HS-5 (cell line): ENCODE results near the gene FRS3.

ENCODE experiments used
- DNase-seq: peaks from one replicate; pipeline ENCODE4 v3.0.0-alpha.2; 2012; ENCODE audit warnings: low read depth

The FRS3 gene

GRCh38 chr6:41790045-41790444 lies 10.3 kb upstream of the FRS3 start:
- DNase-seq: no peak

- no peak for DNase-seq
Observed at GRCh38 chr6:41789390-41789724, 9.7 kb upstream of the FRS3 start.

DNA sequence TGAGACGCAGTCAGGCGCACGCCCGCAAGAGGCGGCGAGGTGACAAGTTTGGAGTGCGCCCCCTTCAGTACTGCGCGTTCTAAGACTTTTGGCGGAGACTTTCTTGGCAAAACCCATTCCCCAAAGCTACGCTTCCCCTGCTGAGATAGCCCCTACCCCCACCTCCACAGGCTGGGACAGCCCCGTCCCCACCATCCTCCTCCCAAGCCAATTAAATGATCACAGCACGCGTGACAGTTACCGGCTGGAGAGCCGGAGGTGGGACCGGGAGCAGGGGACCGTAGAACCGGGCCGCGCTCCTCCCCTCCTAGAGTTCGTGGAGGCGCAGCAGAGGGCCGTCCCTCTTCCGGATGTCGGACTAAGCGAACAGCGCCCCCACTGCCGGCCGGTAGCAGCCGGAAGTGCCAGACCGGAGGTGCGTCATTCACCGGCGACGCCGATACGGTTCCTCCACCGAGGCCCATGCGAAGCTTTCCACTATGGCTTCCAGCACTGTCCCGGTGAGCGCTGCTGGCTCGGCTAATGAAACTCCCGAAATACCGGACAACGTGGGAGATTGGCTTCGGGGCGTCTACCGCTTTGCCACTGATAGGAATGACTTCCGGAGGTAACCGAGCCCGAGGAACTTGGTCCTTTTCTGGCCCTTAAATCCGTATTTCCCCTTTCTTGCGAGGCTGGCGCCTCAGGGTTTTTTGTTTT lies 7.7 kb upstream of the FRS3 start, which contains the start of gene TOMM6:
TOMM6 (plus strand) TSS at position 476 of the 699 bp plus-strand sequence; CDS start at position 480, 4 bp downstream.
- peak; percentile 80 for DNase-seq

DNA sequence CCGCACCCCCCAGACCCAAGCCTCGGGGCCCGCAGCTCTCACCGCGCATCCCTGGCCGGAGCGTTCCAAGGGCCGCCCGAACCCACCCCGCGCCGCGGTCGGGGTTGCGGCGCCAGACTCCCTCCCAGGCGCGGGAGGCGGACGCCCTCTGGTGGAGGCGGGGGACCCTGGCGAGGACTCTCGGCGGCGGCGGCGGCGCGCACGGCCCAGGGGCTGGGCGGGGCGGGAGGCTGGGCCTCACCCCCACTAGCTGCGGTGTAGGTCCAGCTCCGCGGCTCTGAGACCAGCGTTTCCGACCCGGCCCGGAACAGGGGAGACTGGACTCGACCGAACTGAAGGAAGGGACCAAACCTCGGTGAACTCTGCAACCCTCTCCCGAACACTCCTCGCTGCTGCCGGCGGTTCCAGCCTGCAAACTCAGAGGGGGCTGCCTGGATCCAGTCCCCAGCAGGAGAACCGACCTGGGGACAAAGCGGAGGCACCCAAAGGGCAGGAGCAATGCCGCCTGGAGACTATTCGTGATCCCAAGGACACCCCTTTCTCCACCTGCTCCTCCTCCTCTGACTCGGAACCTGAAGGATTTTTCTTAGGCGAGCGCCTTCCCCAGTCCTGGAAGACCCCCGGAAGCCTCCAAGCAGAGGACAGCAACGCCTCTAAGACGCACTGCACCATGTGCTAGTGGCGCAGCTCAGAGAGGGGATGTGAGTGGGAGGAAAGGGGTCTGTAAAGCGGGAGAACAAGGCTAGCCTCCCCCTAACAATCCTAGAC lies 6.9 kb upstream of the FRS3 start:
- DNase-seq: peak; percentile 13

- no peak for DNase-seq
Observed at GRCh38 chr6:41785689-41786450, 6.2 kb upstream of the FRS3 start.

- no peak for DNase-seq
Observed at GRCh38 chr6:41785254-41785653, 5.6 kb upstream of the FRS3 start.

DNA sequence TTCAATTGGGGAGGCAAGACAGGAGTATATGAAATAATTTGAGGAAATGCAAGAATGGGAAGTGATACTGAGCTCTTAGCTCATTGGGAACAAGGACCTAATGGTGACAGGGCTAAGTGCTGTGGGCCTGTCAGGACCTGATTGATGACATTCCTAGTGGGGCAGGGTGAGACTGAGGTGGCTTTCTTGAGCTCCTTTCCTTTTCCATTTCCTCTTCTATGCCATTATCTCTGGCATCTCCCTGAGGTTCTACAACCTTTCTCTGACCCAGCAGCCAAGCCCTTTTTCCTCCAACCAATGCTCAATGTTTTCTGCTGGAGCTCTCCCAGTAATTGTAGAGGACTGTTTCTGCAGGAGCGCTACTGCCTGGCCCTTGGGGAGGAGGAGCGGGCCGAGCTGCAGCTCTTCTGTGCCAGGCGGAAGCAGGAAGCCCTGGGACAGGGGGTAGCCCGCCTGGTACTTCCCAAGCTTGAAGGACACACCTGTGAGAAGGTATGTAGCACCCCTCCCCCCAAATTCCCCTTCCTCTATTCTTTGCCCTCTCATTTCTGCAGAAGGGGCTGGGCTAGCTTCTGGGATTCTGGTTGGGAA lies 5.0 kb upstream of the FRS3 start:
- no peak for DNase-seq

GRCh38 chr6:41783106-41783780 lies 3.5 kb upstream of the FRS3 start:
- no peak for DNase-seq

- no peak for DNase-seq
Observed at GRCh38 chr6:41781366-41781730, 1.6 kb upstream of the FRS3 start.

DNA sequence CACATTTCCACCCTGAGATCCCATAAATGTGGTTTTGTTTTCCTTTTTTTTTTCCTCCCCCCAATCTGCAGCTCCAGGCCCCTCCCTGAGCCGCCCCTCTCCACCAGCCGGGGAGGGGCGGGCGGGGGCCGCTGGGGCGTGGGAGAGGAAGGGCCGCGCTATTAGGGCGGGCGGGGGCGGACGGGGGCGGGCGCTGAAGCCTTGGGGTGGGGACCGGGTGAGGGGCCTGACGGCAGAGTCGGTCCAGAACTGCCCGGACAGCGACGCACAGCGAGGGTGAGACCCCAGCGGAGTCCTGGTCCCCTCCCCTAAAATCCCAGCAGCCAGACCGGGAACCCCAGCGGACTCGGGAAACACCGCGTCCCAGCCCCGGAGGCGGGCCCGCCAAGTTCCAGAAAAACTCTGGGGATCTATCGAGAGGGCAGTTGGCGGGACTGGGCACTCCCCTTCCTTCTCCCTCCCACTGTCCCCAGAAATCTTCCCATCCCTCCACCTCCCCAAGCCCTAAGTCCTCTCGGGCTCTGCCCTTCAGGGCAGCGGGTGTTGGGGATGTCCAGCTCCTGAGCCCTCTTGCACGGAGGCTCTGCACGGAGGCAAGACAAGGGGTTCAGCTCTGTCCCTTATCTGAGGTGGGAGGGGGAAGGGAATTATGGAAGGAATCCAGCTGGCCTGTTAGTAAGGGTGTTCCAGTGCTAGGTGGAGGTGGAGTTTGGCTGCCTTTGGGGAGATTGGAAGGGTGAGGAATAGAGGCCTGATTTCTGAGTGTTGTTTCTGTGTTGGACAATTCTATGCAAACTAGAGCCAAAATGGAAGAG lies 1.1 kb upstream of the FRS3 start, which contains the start of gene PRICKLE4:
PRICKLE4 (plus strand) TSS at position 232 of the 815 bp plus-strand sequence. CDS start 2,692 bp downstream, outside the sequence.
- DNase-seq: no peak

DNA sequence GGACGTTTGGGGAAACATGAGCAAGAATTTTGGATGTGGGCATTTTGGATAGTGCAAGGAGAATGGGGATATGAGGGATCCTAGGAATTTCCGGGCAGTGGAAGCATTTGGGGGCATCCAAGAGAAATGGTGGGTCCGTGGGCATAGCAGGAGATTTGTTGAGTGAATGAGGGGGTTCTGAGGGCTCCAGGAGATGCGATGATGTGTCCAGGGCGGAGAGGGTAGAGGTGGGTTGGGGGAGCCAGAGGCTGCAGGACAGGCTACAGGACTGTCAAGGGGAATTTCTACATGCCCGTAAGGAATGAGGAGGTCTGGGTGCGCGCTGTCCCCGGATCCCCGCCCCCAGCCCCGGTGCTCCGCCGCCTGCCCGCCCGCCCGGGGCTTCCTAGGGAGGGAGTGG lies 364 bp downstream of the FRS3 start:
- no peak for DNase-seq

GRCh38 chr6:41778895-41779294 lies 805 bp downstream of the FRS3 start:
- no peak for DNase-seq

DNA sequence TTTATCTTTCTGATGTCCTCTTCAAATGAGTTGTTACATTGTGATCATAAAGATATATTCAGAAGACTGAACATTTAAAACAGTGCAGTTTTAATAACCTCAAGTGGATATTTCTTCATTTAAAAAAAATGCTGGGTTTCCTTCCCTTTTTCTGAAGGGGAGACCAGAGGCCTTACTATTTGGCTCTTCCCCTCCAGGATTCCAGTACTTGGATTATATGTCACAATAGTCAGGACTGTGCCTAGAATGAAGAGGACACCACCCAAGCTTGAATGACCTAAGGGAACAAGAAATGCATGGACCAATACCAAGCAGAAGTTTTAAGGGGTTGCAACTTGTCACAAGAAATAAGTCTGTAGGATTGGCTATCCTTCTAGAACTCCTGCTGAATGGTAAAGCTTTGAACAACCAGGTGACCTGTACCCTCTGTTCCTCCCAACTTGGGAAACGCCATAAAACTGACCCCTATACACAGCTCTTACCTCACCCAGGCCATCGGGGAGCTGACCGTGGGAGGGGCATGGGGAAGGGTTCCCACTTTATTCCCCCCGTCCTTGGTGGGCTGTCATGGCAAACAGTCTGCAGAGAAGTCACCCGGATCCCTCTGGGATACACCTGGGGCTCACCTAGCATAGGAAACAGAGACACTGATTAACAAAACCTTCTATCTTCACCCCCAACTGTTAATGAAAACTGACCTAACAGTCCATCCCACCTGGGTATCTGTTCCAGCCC lies 2.0 kb downstream of the FRS3 start:
- DNase-seq: no peak

GRCh38 chr6:41775293-41775882 lies 4.3 kb downstream of the FRS3 start:
- no peak for DNase-seq

DNA sequence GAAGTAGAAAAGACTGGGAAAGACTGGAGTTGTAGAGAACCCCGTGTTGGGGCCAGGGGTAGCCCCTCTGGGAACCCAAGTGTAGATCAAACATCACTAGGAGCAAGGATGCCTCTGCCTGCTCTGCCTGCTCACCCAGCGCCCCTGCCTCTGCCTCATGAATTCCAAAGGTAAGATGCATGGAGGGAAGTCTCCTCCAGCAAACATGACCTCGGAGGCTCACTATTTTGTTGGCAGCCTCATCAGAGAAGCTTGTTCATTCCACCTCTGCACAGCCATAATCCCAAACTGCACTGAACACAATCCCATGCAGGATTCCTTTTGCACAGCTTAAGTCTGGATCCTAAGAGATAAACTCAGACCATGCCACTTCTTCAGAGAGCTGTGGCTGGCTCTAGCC lies 4.9 kb downstream of the FRS3 start:
- no peak for DNase-seq

DNA sequence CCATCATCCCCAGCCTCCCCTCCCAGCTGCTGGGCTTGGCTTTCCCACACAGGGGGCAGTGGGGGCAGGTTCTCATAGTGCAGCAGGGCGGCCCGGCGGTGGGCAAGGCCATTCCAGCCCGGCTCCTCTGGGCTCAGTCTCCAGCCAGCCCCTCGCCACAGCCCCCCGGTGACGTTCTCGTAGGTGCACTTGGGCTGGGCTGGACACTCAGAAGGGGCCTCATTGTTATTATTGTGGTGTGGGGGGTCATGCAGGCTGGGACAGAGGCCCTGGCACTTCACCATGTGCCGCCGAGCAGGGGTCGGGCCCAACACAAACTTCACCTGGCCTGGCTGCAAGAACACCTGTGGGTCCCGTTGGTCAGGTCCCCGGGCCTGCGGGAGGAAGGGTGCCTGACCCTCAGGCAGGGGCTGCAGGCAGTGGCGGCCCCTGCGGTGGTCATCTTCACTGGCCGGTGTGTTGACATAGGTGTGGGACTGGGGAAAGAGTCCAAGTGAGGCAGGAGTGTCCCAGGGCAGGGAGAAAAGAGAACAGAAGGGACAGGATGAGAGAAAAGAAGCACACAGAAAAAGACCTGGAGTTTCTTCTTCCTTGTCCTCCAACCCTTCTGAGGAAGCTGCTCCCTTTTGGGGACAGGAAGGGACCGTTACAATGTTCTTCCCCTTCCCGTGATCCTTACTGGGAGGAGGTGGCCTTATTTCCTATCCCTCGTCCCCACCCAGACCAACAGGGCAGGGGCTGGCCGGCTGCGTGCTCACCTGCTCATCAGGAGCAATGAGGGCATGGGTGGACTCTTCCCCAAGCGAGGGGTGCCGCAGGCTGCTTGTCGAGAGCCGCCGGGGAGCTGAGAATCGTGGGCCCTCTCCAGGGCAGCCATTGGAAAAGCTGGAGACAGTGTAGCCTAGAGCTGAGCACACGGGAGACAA lies 8.4 kb downstream of the FRS3 start:
- no peak for DNase-seq

DNA sequence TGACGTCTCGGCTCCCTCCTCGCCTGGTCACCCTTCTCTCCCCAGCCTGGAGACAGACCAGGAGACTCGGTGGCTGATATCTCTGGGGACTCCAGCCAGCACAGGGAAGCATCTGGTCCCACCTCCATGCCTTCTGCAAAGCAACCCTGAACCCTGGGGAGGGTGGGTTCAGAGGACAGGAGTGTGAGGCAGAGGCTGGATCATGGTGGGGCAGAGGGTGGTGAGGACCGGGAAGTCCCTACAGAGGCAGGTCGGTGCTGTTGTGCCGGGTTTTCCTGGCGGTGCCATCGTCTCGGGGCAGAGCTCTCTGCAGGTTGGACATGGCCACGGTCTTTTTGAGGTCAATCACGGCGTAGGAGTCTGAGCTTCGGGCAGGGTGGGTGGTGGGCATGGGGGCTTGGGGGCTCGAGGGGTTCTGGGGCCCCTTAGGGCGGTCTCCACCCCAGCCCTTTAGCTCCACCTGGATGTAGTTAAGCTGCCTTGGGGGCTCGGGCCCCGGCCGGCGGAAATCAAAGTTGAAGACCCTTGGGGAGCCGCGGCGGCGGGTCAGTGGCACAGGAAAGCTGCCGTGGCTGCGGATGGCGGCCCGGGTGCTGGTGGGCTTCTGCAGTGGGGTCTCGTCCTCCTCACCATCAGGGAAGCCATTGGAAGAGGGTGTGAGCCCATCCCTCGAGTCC lies 9.2 kb downstream of the FRS3 start:
- DNase-seq: no peak

DNA sequence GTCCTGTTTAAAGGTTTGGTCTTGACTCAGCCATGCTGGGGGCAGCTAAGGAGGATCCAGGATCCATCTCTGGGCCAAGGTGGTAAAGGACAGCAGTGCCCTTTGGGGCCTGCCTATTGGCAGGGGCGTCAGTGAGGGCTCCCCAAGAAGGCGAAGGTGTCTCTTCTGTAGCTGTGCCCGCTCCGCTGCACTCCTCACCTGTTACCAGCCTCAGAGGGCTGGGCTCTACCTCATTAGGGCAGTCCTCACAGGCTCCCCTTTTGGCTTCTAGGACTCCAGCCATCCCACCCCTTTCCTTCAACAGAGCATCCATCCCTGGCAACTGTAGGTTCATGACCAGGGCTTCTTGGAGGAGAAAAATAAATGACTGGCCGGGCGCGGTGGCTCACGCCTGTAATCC lies 10.3 kb downstream of the FRS3 start:
- DNase-seq: no peak
